Subcutaneous adipose tissue (tissue), 4 donors: ENCODE results near the gene NPHS2. TPM values are rescaled to one million over a fixed set of nuclear protein-coding genes. Genes with fewer than 3 reads are reported as not detected.

Source experiments
- small RNA-seq: library from RNA; depleted of rRNA; stranded (forward); fragments of <200 nt; gene quantifications from one replicate; pipeline ENCODE3, GENCODE V24; 2016
- total RNA-seq, 4 donors: library from RNA; depleted of rRNA; stranded (reverse); fragments of >200 nt; gene quantifications; one replicate each; pipeline ENCODE4 v1.1.0, GENCODE V29; 2016
- TF ChIP-seq, protein P1 (sequence below): fragments of 450-650 bp; IDR thresholded peaks from one replicate; pipeline ENCODE4 v1.5.1; 2016; ENCODE audit warnings: low read depth, mild to moderate bottlenecking, control low read depth, antibody characterized with exemption, moderate library complexity

Gene NPHS2
- total RNA-seq, 4 donors from 2014 or later, result not detected

GRCh38 chr1:179506199-179506598 lies 69.5 kb downstream of the NPHS2 start:
- TF ChIP-seq, protein P1, sequence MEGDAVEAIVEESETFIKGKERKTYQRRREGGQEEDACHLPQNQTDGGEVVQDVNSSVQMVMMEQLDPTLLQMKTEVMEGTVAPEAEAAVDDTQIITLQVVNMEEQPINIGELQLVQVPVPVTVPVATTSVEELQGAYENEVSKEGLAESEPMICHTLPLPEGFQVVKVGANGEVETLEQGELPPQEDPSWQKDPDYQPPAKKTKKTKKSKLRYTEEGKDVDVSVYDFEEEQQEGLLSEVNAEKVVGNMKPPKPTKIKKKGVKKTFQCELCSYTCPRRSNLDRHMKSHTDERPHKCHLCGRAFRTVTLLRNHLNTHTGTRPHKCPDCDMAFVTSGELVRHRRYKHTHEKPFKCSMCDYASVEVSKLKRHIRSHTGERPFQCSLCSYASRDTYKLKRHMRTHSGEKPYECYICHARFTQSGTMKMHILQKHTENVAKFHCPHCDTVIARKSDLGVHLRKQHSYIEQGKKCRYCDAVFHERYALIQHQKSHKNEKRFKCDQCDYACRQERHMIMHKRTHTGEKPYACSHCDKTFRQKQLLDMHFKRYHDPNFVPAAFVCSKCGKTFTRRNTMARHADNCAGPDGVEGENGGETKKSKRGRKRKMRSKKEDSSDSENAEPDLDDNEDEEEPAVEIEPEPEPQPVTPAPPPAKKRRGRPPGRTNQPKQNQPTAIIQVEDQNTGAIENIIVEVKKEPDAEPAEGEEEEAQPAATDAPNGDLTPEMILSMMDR, result no peak

Small RNAs within 50 kb of the gene (small RNA-seq; reads per million reads assigned to genes)
- gene RNU5F-2P, result not detected

Other genes with a start within 250 kb of the NPHS2 start
- gene AXDND1, start 210.0 kb downstream of the NPHS2 start, total RNA-seq, result 1 to 10 TPM in 1 of 4 donors, not detected in 3; 1.7 TPM
- 1 to 10 TPM in 2 of 4 donors, under 1 TPM in 2; 0.16 to 1.5 (median 1.0) TPM for gene TDRD5, start 15.9 kb upstream of the NPHS2 start, total RNA-seq
- not detected for gene FAM163A, start 167.3 kb upstream of the NPHS2 start, total RNA-seq